Hematopoietic multipotent progenitor cell treated with erythropoietin and hydrocortisone succinate and interleukin-3 and kit ligand, for 6 days (in vitro differentiated cells): ENCODE data around the gene JAKMIP2.
"Not testable (repeated sequence)": the region's sequence is repeated elsewhere in the genome, so short reads cannot be mapped to it uniquely, and the experiment has no call there.

ENCODE experiments used
- DNase-seq: peaks from one replicate; pipeline ENCODE4 v3.0.0-alpha.2; 2015

Gene JAKMIP2

DNA sequence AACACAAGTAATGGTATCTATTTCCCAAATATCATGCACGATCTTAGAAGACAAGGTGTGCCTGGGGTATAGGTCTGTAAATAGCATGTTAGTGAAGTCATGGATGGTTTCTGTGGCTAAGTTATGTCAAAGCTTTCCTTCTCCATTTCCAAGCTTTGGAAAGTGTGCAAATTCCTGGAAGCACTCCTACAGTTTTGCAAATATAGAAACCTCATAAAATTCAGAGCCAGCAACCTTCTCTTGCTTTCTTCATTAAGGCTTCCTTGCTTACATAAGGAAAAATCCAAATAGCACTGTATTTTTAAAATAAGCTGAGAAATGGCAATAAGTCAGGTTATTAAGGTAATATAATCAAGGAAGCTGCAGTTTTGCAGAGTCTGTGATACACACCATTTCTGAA lies 138.1 kb downstream of the JAKMIP2 start:
- no peak for DNase-seq

DNA sequence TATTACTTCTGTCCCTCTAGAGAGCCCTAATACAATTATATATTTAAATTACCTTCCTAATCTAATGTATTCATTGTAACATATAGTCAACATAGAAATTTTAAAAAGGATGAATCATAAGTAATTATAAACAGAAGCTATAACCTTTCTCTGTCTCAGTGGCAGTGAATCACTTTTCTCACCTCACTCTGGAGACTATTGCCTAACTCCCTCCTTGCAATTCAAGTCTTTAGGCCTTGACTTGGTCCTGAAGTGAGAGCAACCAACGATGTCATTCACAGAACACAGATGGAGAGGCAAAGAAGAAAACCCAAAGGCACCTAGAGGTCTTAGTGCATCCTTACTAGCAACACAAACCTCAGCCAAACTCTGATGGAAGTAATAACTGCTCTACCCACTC lies 139.4 kb downstream of the JAKMIP2 start:
- DNase-seq = no peak

- DNase-seq = no peak
These were observed 139.9 kb downstream of the JAKMIP2 start for GRCh38 chr5:147642666-147643065.

- DNase-seq = no peak
These were observed 143.2 kb downstream of the JAKMIP2 start for GRCh38 chr5:147639321-147639720.

DNA sequence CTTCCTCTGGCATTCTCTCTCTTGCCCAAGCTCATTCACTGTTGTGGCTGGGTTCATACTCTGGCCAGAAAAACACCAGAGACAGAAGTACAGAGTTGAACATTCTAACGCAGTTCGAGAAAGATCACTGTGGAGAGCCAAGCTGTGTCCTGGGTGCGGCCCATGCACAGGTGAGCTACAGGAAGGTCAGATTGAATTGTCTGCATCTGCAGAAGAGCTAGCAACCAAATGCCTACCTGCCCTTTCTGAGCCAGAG lies 145.9 kb downstream of the JAKMIP2 start:
- DNase-seq = no peak

- DNase-seq = no peak
These were observed 146.4 kb downstream of the JAKMIP2 start for GRCh38 chr5:147635882-147636728.

GRCh38 chr5:147635439-147635838 lies 147.1 kb downstream of the JAKMIP2 start:
- not testable (repeated sequence) for DNase-seq

- no peak for DNase-seq
These were observed 149.4 kb downstream of the JAKMIP2 start for GRCh38 chr5:147633173-147633572.

DNA sequence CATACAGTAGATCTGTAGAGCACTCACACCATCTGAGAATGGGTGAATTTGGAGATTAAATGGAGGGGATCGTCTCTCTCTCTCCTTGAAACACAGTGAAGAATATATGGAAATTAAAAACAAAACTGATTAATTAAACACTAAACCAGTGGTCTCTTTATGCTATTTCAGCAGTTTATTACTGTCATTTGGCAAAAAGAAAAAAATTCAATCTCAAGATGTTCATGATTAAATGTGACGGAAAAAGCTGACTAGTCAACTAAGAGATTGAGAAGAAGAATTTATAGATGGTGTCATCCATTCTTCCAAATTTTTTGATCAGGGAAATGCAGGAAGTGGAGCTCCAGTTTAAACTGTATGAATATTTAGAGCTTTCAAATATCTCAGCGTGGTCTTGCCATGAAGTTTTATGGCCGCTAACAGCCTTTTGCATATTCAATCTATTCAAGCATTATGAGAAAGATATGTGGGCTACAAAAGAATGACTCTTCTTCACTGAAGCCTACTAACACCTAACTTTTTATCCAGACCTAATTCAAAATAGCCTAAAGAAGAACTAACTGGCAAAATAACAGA lies 151.0 kb downstream of the JAKMIP2 start:
- DNase-seq = no peak

DNA sequence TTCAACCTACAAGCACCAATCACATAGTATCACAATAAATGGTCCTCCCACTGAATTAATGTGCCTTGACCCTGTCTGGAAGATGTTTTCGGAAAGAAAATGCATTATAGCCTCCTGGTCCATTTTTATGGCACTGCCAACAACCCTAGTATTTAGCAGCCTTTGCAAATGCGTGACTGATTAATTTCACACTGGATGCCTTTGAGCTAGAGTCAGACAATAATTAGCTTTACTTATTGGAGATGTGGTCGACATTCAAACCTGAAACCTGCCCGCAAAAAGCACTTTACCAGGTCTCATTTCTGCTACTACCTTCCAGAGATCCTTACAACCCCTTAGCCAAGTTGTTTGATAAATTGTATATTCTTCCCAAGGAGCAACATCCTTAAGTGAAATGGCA lies 153.3 kb downstream of the JAKMIP2 start:
- no peak for DNase-seq

- peak; percentile 94 for DNase-seq
These were observed 154.3 kb downstream of the JAKMIP2 start for GRCh38 chr5:147628058-147628895.

- peak; percentile 83 for DNase-seq
These were observed 156.1 kb downstream of the JAKMIP2 start for GRCh38 chr5:147626464-147626863.

GRCh38 chr5:147621016-147621415 lies 161.5 kb downstream of the JAKMIP2 start:
- no peak for DNase-seq

DNA sequence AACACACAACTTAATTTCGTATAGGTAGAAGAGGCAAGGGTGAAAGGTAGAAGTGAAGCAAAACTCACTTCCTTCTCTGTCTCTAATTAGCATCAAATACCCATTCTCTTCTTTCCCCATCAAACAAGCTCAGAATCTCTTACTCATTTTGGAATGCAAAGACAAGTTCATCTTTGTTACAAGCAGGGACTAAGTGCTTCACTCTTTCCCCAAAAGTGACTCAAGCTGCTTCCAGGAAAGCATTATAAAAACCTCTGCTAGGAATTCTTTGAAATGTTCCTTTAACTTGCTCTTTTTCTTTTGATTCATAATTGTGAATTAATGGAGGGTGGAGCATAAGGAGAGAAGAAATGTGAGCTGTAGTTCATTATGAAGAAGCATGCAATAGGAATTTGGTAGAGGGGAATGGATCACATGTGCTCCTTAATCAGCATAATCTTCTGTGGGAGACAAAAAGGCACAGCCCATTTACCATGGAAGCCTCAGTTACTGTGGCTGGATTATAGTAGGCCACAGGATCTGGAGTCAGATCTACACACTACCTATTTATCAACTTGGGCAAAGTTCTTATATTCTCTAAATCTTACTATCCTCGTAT lies 163.1 kb downstream of the JAKMIP2 start:
- DNase-seq = no peak

GRCh38 chr5:147617711-147618350 lies 164.7 kb downstream of the JAKMIP2 start:
- no peak for DNase-seq

GRCh38 chr5:147617191-147617606 lies 165.3 kb downstream of the JAKMIP2 start:
- no peak for DNase-seq

GRCh38 chr5:147616421-147616820 lies 166.1 kb downstream of the JAKMIP2 start:
- DNase-seq = no peak

- DNase-seq = no peak
These were observed 169.2 kb downstream of the JAKMIP2 start for GRCh38 chr5:147613359-147613758.

DNA sequence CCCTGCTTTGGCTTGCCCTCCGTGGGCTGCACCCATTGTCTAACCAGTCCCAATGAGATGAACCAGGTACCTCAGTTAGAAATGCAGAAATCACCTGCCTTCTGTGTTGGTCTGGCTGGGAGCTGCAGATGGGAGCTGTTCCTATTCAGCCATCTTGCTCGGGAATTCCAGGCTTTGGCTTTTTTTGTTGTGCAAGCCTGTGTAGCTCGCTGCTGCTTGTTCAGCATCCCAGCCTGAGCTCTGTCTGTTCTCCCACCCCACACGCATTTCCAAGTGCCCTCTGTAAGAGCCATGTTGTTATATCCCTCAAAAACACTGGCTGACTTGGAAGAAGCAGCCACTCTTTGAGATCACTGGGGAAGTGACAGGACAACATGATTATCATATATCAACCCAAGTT lies 171.0 kb downstream of the JAKMIP2 start:
- DNase-seq = no peak

DNA sequence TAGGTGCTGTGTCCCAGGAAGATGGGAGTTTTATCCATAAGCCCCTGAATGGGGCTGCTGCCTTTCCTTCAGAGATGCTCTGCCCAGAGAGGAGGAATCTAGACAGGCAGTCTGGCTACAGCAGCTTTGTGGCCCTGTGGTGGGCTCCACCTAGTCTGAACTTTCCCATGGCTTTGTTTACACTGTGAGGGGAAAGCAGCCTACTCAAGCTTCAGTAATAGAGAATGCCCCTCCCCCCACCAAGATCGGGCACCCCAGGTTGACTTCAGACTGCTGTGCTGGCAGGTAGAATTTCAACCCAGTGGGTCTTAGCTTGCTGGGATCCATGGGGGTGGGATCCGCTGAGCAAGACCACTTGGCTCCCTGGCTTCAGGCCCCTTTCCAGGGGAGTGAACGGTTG lies 171.7 kb downstream of the JAKMIP2 start:
- no peak for DNase-seq

DNA sequence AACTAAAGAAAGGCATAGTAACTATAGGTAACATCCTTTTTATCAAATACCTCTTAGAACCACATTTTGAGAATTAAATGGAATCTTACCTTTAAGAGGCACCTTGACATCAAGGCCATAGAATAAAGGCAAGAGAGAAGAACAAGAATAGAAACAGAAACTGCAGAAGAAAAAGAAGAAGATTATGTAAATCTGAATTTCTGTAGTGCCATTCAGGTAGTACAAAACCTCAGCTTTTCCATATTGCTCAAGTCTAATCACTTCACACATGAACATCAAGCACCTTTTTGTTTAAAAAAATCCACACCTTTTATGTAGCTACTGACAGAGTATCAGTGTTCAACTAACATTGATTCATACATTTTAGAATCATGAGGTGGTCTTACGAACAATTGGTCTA lies 180.9 kb downstream of the JAKMIP2 start:
- no peak for DNase-seq

DNA sequence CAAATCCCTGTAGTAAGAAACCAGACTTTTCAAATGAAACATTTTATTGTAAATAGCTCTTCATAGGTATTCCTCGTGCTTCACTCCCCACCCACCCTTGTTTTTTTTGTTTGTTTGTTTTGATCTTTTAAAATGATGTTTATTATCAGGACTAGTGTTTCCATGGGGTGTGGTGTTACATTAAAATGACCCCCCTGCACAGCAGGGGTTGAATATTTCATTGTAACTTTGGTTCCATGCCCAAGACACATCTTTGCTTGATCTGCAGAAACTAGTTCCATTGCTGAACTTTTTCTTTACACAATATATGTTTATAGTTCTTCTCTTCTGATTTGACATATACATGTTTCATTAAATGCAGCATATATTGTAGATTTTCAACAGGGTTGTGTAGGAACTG lies 191.4 kb downstream of the JAKMIP2 start:
- no peak for DNase-seq

- DNase-seq = no peak
These were observed 192.4 kb downstream of the JAKMIP2 start for GRCh38 chr5:147590096-147590495.
